ENCODE results near the gene CD6.

DNA sequence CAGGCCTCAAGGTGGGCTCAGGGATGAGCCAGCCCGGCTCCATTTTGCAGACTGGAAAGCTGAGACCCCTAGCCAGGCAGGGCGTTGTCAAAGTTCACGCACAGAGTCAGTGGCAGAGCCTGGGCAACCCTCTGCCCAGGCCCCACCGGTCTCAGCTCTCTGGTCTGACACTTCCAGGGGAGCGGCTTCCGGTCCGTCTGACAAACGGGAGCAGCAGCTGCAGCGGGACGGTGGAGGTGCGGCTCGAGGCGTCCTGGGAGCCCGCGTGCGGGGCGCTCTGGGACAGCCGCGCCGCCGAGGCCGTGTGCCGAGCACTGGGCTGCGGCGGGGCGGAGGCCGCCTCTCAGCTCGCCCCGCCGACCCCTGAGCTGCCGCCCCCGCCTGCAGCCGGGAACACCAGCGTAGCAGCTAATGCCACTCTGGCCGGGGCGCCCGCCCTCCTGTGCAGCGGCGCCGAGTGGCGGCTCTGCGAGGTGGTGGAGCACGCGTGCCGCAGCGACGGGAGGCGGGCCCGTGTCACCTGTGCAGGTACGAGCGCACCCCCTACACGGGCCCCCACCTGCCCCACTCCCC, 36.0 kb downstream of the CD6 start:
- TF ChIP-seq, protein P1, sequence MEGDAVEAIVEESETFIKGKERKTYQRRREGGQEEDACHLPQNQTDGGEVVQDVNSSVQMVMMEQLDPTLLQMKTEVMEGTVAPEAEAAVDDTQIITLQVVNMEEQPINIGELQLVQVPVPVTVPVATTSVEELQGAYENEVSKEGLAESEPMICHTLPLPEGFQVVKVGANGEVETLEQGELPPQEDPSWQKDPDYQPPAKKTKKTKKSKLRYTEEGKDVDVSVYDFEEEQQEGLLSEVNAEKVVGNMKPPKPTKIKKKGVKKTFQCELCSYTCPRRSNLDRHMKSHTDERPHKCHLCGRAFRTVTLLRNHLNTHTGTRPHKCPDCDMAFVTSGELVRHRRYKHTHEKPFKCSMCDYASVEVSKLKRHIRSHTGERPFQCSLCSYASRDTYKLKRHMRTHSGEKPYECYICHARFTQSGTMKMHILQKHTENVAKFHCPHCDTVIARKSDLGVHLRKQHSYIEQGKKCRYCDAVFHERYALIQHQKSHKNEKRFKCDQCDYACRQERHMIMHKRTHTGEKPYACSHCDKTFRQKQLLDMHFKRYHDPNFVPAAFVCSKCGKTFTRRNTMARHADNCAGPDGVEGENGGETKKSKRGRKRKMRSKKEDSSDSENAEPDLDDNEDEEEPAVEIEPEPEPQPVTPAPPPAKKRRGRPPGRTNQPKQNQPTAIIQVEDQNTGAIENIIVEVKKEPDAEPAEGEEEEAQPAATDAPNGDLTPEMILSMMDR (IDR thresholded peaks at IDR 0.05) = no peak
- no peak for TF ChIP-seq POLR2A (IDR thresholded peaks at IDR 0.05)

All from lower leg skin (tissue), 3 donors.